Hypothalamus (tissue), 51 donors: Measurements from ENCODE around the gene SCYL2.
"Not testable (repeated sequence)": the region's sequence is repeated elsewhere in the genome, so short reads cannot be mapped to it uniquely, and the experiment has no call there.

ENCODE experiments used
- DNase-seq, 51 donors: peaks; one replicate each; lab custom pipeline; 2025; lab: John Stamatoyannopoulos, UW

The SCYL2 gene

GRCh38 chr12:100266835-100267602 is at the start of gene SCYL2, which contains the start of gene DEPDC4:
Gene SCYL2 (plus strand): TSS chr12:100267177. CDS start chr12:100282971, 15,794 bp downstream.
Gene DEPDC4 (minus strand): TSS chr12:100267079. CDS start chr12:100267076, 3 bp downstream.
- DNase-seq, result peak; percentile 64 to 99 (median 95)

- DNase-seq, result no peak
Observed at GRCh38 chr12:100219328-100220109, 47.5 kb upstream of the SCYL2 start.

- no peak for DNase-seq
Observed at GRCh38 chr12:100221523-100221922, 45.5 kb upstream of the SCYL2 start.

- not testable (repeated sequence) for DNase-seq
Observed at GRCh38 chr12:100222173-100222572, 44.8 kb upstream of the SCYL2 start.

GRCh38 chr12:100225491-100225890 is 41.5 kb upstream of the SCYL2 start:
- no peak for DNase-seq

- no peak for DNase-seq
Observed at GRCh38 chr12:100229036-100229635, 37.8 kb upstream of the SCYL2 start.

- DNase-seq, result no peak
Observed at GRCh38 chr12:100229876-100230275, 37.1 kb upstream of the SCYL2 start.

GRCh38 chr12:100231873-100232272 is 35.1 kb upstream of the SCYL2 start:
- DNase-seq, result not testable (repeated sequence)

- DNase-seq, result no peak
Observed at GRCh38 chr12:100234166-100234565, 32.8 kb upstream of the SCYL2 start.

GRCh38 chr12:100234591-100235304 is 32.2 kb upstream of the SCYL2 start:
- DNase-seq, result peak in 1 of 51 donors; percentile 5

- DNase-seq, result no peak
Observed at GRCh38 chr12:100238801-100239200, 28.2 kb upstream of the SCYL2 start.

- DNase-seq, result no peak
Observed at GRCh38 chr12:100239589-100239988, 27.4 kb upstream of the SCYL2 start.

- no peak for DNase-seq
Observed at GRCh38 chr12:100243137-100243536, 23.8 kb upstream of the SCYL2 start.

GRCh38 chr12:100247765-100248164 is 19.2 kb upstream of the SCYL2 start:
- no peak for DNase-seq

GRCh38 chr12:100248886-100249285 is 18.1 kb upstream of the SCYL2 start:
- DNase-seq, result no peak

- no peak for DNase-seq
Observed at GRCh38 chr12:100249941-100250340, 17.0 kb upstream of the SCYL2 start.

GRCh38 chr12:100251917-100252316 is 15.1 kb upstream of the SCYL2 start:
- DNase-seq, result no peak

- no peak for DNase-seq
Observed at GRCh38 chr12:100253437-100253836, 13.5 kb upstream of the SCYL2 start.

- no peak for DNase-seq
Observed at GRCh38 chr12:100254876-100255275, 12.1 kb upstream of the SCYL2 start.

- DNase-seq, result no peak
Observed at GRCh38 chr12:100258127-100258526, 8.8 kb upstream of the SCYL2 start.

GRCh38 chr12:100263131-100263530 is 3.8 kb upstream of the SCYL2 start:
- no peak for DNase-seq
